GM12865 (cell line): Measurements from ENCODE around the gene SSR1.
A peak's percentile ranks its signal among the peaks of the same experiment; 100 is the strongest.

Experiments used
- DNase-seq: peaks from one replicate; pipeline ENCODE4 v3.0.0; 2010; ENCODE audit warnings: low read depth
- H3K4me3 ChIP-seq: 2 replicates; pipeline ENCODE4 v1.5.1; 2011; ENCODE audit warnings: mild to moderate bottlenecking, low read depth, low read length, control low read depth
- TF ChIP-seq, protein P1 (sequence below): IDR thresholded peaks from 2 replicates; pipeline ENCODE4 v1.5.1; 2011; ENCODE audit warnings: low read length, control low read depth, low read depth, inconsistent platforms; ENCODE audit not compliant: insufficient read depth; ENCODE audit errors: missing control alignments

SSR1 gene

DNA sequence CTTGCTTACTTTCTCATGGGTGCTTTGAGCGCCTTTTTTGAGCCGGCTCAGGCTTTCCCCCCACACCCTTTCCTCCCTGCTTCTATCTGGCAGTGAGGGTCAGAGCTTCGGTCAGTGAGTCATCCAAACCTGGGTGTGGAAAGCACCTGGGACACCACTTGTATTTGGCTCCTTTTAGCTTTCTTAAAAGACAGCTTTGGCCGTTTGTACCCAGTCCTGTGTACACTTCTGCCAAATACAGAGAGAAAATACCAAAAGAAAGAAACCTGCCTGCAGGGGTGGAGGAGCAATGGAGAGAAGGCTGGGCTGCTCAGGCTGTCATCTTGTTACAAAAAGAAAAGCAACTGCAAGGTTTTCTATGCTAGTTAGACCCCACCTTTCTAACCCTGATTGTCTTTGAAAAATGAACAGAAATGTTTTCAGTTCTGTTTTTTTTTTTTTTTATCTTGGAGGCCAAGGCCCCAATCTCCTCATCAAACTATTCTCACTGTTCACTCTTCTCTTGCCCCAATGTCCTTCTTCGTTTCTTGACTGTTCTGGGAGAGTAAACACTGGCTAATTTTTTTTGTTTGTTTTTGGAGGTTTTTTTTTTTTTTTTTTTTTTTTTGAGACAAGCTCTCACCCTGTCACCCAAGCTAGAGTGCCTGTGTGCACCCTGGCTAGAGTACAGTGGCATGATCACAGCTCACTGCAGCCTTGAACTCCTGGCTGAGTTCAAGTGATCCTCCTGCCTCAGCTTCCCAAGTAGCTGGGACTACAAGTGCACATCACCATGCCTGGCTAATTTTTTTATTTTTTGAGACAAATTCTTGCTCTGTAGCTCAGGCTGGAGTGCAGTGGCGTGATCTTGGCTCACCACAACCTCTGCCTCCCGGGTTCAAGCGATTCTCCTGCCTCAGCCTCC is 76.4 kb downstream of the SSR1 start:
- DNase-seq = peak; percentile 81
- H3K4me3 ChIP-seq = no peak overlapping the region

GRCh38 chr6:7235712-7236305 is 77.2 kb downstream of the SSR1 start:
- no peak for DNase-seq
- TF ChIP-seq, protein P1, sequence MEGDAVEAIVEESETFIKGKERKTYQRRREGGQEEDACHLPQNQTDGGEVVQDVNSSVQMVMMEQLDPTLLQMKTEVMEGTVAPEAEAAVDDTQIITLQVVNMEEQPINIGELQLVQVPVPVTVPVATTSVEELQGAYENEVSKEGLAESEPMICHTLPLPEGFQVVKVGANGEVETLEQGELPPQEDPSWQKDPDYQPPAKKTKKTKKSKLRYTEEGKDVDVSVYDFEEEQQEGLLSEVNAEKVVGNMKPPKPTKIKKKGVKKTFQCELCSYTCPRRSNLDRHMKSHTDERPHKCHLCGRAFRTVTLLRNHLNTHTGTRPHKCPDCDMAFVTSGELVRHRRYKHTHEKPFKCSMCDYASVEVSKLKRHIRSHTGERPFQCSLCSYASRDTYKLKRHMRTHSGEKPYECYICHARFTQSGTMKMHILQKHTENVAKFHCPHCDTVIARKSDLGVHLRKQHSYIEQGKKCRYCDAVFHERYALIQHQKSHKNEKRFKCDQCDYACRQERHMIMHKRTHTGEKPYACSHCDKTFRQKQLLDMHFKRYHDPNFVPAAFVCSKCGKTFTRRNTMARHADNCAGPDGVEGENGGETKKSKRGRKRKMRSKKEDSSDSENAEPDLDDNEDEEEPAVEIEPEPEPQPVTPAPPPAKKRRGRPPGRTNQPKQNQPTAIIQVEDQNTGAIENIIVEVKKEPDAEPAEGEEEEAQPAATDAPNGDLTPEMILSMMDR = no peak
- H3K4me3 ChIP-seq = no peak overlapping the region

More for the DNA sequence above, 76.4 kb downstream of the SSR1 start:
- TF ChIP-seq, protein P1 = no peak

- no peak for DNase-seq
- TF ChIP-seq, protein P1 = no peak
- H3K4me3 ChIP-seq = no peak overlapping the region
Measured at GRCh38 chr6:7234547-7234946, 78.5 kb downstream of the SSR1 start.

DNA sequence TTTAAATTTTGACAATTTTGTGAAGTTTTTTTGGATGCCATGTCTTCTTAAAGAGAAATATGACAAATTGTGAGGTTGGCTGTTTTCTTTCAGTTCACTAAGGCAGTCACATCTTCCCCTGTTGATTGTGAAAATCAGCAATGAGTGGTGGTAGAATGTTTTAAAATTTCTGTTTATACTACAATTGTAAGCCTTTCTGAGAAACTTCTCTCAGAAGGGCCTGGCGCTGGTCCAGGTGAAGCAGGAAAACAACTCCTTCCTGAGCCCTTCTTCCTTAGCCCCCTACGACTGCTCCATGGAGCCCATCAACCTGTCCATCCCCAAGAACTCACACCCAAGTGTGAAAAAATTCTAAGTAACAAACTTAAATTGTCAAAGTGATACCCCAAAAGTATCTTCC is 80.6 kb downstream of the SSR1 start:
- no peak for DNase-seq
- TF ChIP-seq, protein P1 = no peak
- H3K4me3 ChIP-seq = no peak overlapping the region

DNA sequence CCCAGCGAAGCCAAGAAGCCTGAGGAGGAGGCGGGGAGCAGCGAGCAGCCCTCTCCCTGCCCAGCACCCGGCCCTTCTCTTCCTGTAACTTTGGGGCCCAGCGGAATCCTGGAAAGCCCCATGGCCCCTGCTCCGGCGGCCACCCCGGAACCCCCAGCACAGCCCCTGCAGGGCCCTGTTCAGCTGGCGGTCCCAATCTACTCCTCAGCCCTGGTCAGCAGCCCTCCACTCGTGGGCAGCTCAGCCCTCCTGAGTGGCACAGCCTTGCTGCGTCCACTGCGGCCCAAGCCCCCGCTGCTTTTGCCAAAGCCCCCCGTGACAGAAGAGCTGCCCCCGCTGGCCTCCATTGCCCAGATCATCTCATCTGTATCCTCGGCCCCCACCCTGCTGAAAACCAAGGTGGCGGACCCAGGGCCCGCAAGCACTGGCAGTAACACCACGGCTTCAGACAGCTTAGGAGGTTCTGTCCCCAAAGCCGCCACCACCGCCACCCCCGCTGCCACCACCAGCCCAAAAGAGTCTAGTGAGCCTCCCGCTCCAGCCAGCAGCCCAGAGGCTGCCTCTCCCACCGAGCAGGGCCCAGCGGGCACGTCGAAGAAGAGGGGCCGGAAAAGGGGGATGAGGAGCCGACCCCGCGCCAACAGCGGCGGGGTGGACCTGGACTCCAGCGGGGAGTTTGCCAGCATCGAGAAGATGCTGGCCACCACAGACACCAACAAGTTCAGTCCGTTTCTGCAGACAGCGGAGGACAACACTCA is 81.9 kb downstream of the SSR1 start:
- TF ChIP-seq, protein P1 = no peak
- no peak for DNase-seq
- no peak overlapping the region for H3K4me3 ChIP-seq

GRCh38 chr6:7230327-7230691 is 82.7 kb downstream of the SSR1 start:
- no peak overlapping the region for H3K4me3 ChIP-seq
- TF ChIP-seq, protein P1 = no peak
- no peak for DNase-seq
